A673 (cell line): ENCODE data around the gene CDKAL1.

Experiments used
- CTCF ChIP-seq: fragments of 300-800, 200-600 bp; sonication (generic); conservative IDR thresholded peaks from 2 replicates; pipeline ENCODE4 v1.5.1; 2017; ENCODE audit warnings: low read depth, mild to moderate bottlenecking, antibody characterized with exemption, low read length, moderate library complexity, mixed read lengths
- EZH2 ChIP-seq: fragments of 200-600 bp; sonication (generic); IDR thresholded peaks from 2 replicates; pipeline ENCODE4 v1.6.1; 2017; ENCODE audit warnings: borderline replicate concordance, low read depth, mild to moderate bottlenecking, mixed read lengths, antibody characterized with exemption, low read length; ENCODE audit not compliant: poor library complexity, severe bottlenecking

- TF ChIP-seq CTCF (no peak), EZH2 (no peak)
These were observed 396.8 kb downstream of the CDKAL1 start for GRCh38 chr6:20931093-20931492.
